Fibroblast of upper back skin (primary cell): Measurements from ENCODE around the gene CLN5.
A peak's percentile ranks its signal among the peaks of the same experiment; 100 is the strongest.

ENCODE experiments used
- DNase-seq: peaks from one replicate; pipeline ENCODE4 v3.0.0-alpha.2; 2013

Gene CLN5

GRCh38 chr13:77022341-77022740, 30.5 kb downstream of the CLN5 start:
- DNase-seq = peak; percentile 42

- DNase-seq = peak; percentile 43
Observed at GRCh38 chr13:77026255-77026860, 34.5 kb downstream of the CLN5 start.

- peak; percentile 95 for DNase-seq
Observed at GRCh38 chr13:77026861-77027621, 35.2 kb downstream of the CLN5 start, which contains the start of gene FBXL3. FBXL3 (minus strand) TSS chr13:77027159; CDS start chr13:77021860, 5,299 bp downstream.

GRCh38 chr13:77028202-77028601, 36.3 kb downstream of the CLN5 start:
- no peak for DNase-seq

- DNase-seq = no peak
Observed at GRCh38 chr13:77029436-77029835, 37.6 kb downstream of the CLN5 start.

GRCh38 chr13:77031656-77032243, 39.9 kb downstream of the CLN5 start:
- DNase-seq = no peak

- no peak for DNase-seq
Observed at GRCh38 chr13:77033717-77034302, 41.9 kb downstream of the CLN5 start.

- DNase-seq = peak; percentile 49
Observed at GRCh38 chr13:77034881-77035280, 43.0 kb downstream of the CLN5 start.

- no peak for DNase-seq
Observed at GRCh38 chr13:77036279-77036678, 44.4 kb downstream of the CLN5 start.

- DNase-seq = peak; percentile 59
Observed at GRCh38 chr13:77038907-77039480, 47.1 kb downstream of the CLN5 start.

- no peak for DNase-seq
Observed at GRCh38 chr13:77040076-77040475, 48.2 kb downstream of the CLN5 start.

GRCh38 chr13:77040835-77041234, 49.0 kb downstream of the CLN5 start:
- no peak for DNase-seq

- DNase-seq = no peak
Observed at GRCh38 chr13:77042566-77043177, 50.8 kb downstream of the CLN5 start.

GRCh38 chr13:77047649-77048343, 55.9 kb downstream of the CLN5 start:
- no peak for DNase-seq

GRCh38 chr13:77048681-77049080, 56.8 kb downstream of the CLN5 start:
- DNase-seq = no peak

- DNase-seq = no peak
Observed at GRCh38 chr13:77053192-77053591, 61.3 kb downstream of the CLN5 start.
